Skeletal muscle satellite cell (primary cell): ENCODE results near the gene IRF4.

Source experiments
- H3K27me3 ChIP-seq: 2 replicates; pipeline ENCODE4 v1.7.0; 2013; ENCODE audit warnings: low read length; ENCODE audit not compliant: control insufficient read depth, insufficient read depth
- H3K36me3 ChIP-seq: 2 replicates; pipeline ENCODE4 v1.7.0; 2013; ENCODE audit warnings: mild to moderate bottlenecking, control low read depth, low read length; ENCODE audit not compliant: insufficient read depth
- H3K4me1 ChIP-seq: 2 replicates; pipeline ENCODE4 v1.7.0; 2013; ENCODE audit warnings: low read length; ENCODE audit not compliant: control insufficient read depth, insufficient read depth
- H3K4me2 ChIP-seq: 2 replicates; pipeline ENCODE4 v1.7.0; 2013; ENCODE audit warnings: mild to moderate bottlenecking, low read length
- H3K4me3 ChIP-seq: 2 replicates; pipeline ENCODE4 v1.7.0; 2013; ENCODE audit warnings: low read length
- H3K9ac ChIP-seq: 2 replicates; pipeline ENCODE4 v1.7.0; 2013; ENCODE audit warnings: mild to moderate bottlenecking, low read depth, low read length, moderate library complexity
- H3K9me3 ChIP-seq: replicated peaks from 2 replicates; pipeline ENCODE4 v1.7.0; 2013; ENCODE audit warnings: mild to moderate bottlenecking, control low read depth, low read length

The IRF4 gene

GRCh38 chr6:436308-437036 is 44.9 kb downstream of the IRF4 start:
- peak overlapping the region; percentile 48 for H3K4me3 ChIP-seq
- H3K4me2 ChIP-seq: peak overlapping the region; percentile 81
- no peaks in the 10 kb centered on the region for H3K9me3 ChIP-seq
- H3K9ac ChIP-seq: peak overlapping the region; percentile 17
- H3K27me3 ChIP-seq: peaks cover 12% of the 10 kb centered on the region
- H3K36me3 ChIP-seq: no peaks in the 10 kb centered on the region
- peaks cover 18% of the 10 kb centered on the region for H3K4me1 ChIP-seq

GRCh38 chr6:437037-437392 is 45.5 kb downstream of the IRF4 start:
- H3K27me3 ChIP-seq: peaks cover 8% of the 10 kb centered on the region
- H3K4me3 ChIP-seq: peak overlapping the region; percentile 48
- peak overlapping the region; percentile 17 for H3K9ac ChIP-seq
- H3K4me2 ChIP-seq: peak overlapping the region; percentile 81
- no peaks in the 10 kb centered on the region for H3K36me3 ChIP-seq
- no peaks in the 10 kb centered on the region for H3K9me3 ChIP-seq
- peaks cover 18% of the 10 kb centered on the region for H3K4me1 ChIP-seq

DNA sequence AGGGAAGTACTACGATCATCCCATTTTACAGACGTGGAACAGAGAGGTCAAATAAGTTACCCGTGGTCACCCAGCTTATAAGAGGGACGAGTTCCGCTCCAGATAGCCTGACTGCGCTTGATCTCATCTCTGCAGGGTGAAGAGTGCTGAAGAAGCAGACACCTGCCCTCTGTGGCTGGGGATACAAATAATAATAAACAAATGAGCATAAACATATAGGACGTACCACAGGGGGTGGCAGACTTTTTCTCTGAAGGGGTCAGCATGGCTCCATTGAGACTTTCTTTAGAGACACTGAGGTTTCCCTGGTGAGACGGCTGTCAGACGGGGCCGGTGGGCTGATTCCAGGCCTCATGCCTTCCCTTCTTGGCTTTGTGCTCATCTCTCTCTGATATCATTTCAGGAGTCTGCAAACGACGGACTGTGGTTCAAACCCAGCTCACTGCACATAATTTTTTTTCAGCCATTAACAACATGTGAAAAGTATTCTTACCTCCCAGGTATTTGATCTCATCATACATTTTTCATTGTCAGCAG is 47.1 kb downstream of the IRF4 start:
- Histone ChIP-seq H3K9me3 (no peaks in the 10 kb centered on the region), H3K27me3 (peaks cover 13% of the 10 kb centered on the region), H3K36me3 (no peaks in the 10 kb centered on the region), H3K4me1 (peaks cover 18% of the 10 kb centered on the region), H3K4me2 (no peak overlapping the region), H3K9ac (no peak overlapping the region), H3K4me3 (no peak overlapping the region)

- H3K4me2 ChIP-seq: no peak overlapping the region
- H3K36me3 ChIP-seq: no peaks in the 10 kb centered on the region
- no peak overlapping the region for H3K4me3 ChIP-seq
- H3K9ac ChIP-seq: no peak overlapping the region
- H3K9me3 ChIP-seq: no peaks in the 10 kb centered on the region
- peaks cover 18% of the 10 kb centered on the region for H3K4me1 ChIP-seq
- peaks cover 13% of the 10 kb centered on the region for H3K27me3 ChIP-seq
Measured at GRCh38 chr6:439641-440167, 48.2 kb downstream of the IRF4 start.

DNA sequence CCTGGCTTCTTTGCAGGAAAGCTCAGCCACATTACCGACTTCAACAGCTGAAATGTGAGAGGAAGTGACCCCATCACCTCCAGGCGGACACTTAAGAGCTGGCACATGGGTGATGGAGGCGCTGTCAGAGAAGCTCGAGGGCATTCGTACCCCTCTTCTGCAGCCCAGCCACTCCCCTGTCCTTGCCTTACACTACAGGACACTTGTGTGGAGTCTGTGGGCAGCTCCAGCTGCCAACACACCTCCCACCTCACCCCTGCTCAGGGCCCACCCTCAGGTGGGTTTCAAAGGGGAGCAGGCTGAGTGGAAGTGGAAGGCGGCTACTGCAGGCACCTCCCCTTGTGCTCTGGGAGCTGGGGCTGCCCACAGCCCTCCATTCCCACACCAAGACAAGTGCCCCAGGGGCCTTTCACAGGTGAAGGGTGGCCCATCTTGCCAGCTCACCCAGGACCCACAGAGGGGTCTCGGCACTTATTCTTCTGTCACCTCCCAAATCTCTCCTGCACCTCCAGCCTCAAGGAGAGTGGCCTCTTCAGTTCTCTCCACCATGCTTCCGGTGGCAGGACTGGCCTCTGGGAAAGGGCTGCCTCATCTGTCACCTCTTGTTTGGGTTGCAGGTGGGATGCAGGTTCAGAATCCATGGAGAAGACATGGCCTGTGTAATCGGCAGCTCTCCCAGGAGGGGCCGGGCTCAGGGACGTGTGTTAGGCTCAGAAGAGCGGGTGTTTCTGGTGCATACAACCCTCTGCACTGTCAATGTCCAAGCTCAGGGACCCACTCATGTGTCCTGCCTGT is 49.8 kb downstream of the IRF4 start:
- Histone ChIP-seq H3K27me3 (peaks cover 13% of the 10 kb centered on the region), H3K4me2 (no peak overlapping the region), H3K9me3 (no peaks in the 10 kb centered on the region), H3K4me3 (no peak overlapping the region), H3K4me1 (peaks cover 12% of the 10 kb centered on the region), H3K9ac (no peak overlapping the region), H3K36me3 (no peaks in the 10 kb centered on the region)

GRCh38 chr6:443621-444159 is 52.1 kb downstream of the IRF4 start:
- Histone ChIP-seq H3K4me3 (no peak overlapping the region), H3K4me1 (no peaks in the 10 kb centered on the region), H3K36me3 (no peaks in the 10 kb centered on the region), H3K9ac (no peak overlapping the region), H3K4me2 (no peak overlapping the region), H3K27me3 (peaks cover 16% of the 10 kb centered on the region), H3K9me3 (no peaks in the 10 kb centered on the region)

- Histone ChIP-seq H3K9ac (no peak overlapping the region), H3K4me3 (no peak overlapping the region), H3K9me3 (no peaks in the 10 kb centered on the region), H3K27me3 (peaks cover 13% of the 10 kb centered on the region), H3K4me1 (no peaks in the 10 kb centered on the region), H3K4me2 (no peak overlapping the region), H3K36me3 (no peaks in the 10 kb centered on the region)
Measured at GRCh38 chr6:444653-445275, 53.2 kb downstream of the IRF4 start.

GRCh38 chr6:445571-446417 is 54.2 kb downstream of the IRF4 start:
- Histone ChIP-seq H3K4me2 (no peak overlapping the region), H3K4me1 (no peaks in the 10 kb centered on the region), H3K27me3 (peaks cover 12% of the 10 kb centered on the region), H3K9ac (no peak overlapping the region), H3K4me3 (no peak overlapping the region), H3K36me3 (no peaks in the 10 kb centered on the region), H3K9me3 (no peaks in the 10 kb centered on the region)

DNA sequence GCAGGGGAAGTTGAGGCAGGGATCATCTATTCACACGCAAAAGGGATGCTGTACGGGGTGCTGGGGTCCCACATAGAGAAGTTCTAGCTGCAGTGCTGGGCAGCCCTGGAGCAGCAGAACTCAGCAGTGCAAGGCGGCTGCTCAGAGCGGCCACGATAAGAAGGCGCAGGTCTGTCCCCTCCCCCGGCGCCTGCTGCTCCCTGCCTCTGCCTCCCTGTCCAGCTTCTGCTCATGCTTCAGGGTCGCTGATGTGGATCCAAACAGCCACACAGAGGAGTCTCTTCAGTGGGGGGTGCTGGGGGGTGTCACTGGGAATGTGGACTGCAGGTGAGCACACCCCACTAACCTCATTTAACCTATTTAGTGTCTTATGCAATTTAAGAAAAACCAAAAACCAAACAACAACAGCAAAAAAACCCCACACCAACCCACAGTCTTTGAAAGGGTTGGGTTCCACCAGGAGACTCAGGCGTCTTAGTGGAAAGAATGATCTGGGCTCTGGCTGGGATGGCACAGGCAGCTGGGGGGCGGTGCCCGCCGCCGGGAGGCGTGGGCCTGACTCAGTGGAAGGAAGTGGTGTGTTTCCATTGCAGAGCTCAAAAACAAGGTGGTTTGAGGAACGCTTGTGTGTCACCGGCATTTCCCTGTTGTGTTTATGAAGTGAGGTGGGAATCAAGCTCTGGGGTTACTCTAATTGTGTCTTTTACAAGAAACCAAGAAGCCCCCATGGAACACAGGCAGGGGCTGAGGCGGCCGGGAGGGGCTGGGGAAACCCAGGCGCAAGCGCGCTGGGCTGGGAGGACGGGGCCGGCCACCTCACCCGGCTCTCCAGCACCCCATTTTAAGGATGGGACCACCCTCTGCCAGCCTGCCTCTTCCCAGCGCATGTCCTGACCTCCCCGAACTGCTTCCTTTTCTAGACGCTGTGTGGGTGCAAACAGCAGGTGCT is 55.1 kb downstream of the IRF4 start:
- Histone ChIP-seq H3K4me1 (no peaks in the 10 kb centered on the region), H3K4me3 (no peak overlapping the region), H3K9me3 (no peaks in the 10 kb centered on the region), H3K36me3 (no peaks in the 10 kb centered on the region), H3K9ac (no peak overlapping the region), H3K4me2 (no peak overlapping the region), H3K27me3 (peaks cover 12% of the 10 kb centered on the region)
